Measurements from ENCODE around the gene SUPT3H. TPM values are rescaled to one million over a fixed set of nuclear protein-coding genes. Genes with fewer than 3 reads are reported as not detected.
"Not testable (repeated sequence)": the region's sequence is repeated elsewhere in the genome, so short reads cannot be mapped to it uniquely, and the experiment has no call there.

Gene SUPT3H
- total and polyA plus RNA-seq, 2 donors from 2014 or later = 10.1 to 12.5 TPM

- intact Hi-C loops (cut with DNase I) = no loop called here
- no peaks in the 10 kb centered on the region for H3K9me3 ChIP-seq (ENCODE audit: control insufficient read depth in 2 of 3, insufficient read depth in 1 of 3, low read length in 3 of 3)
- H3K27ac ChIP-seq (ENCODE audit: low read depth in 2 of 2, low read length in 2 of 2) = no peak overlapping the region
- TF ChIP-seq, protein P1, sequence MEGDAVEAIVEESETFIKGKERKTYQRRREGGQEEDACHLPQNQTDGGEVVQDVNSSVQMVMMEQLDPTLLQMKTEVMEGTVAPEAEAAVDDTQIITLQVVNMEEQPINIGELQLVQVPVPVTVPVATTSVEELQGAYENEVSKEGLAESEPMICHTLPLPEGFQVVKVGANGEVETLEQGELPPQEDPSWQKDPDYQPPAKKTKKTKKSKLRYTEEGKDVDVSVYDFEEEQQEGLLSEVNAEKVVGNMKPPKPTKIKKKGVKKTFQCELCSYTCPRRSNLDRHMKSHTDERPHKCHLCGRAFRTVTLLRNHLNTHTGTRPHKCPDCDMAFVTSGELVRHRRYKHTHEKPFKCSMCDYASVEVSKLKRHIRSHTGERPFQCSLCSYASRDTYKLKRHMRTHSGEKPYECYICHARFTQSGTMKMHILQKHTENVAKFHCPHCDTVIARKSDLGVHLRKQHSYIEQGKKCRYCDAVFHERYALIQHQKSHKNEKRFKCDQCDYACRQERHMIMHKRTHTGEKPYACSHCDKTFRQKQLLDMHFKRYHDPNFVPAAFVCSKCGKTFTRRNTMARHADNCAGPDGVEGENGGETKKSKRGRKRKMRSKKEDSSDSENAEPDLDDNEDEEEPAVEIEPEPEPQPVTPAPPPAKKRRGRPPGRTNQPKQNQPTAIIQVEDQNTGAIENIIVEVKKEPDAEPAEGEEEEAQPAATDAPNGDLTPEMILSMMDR (IDR thresholded peaks at IDR 0.05; ENCODE audit: borderline replicate concordance, extremely low read depth, insufficient read depth) = no peak
- no peaks in the 10 kb centered on the region for H3K36me3 ChIP-seq (ENCODE audit: control insufficient read depth in 2 of 3, insufficient read depth in 3 of 3, low read length in 3 of 3)
- H3K4me3 ChIP-seq (ENCODE audit: low read length in 3 of 3) = no peak overlapping the region
- no peaks in the 10 kb centered on the region for H3K27me3 ChIP-seq (ENCODE audit: control insufficient read depth, insufficient read depth, low read length)
- no peak overlapping the region for H3K9ac ChIP-seq (ENCODE audit: low read length in 3 of 3)
- DNase-seq = no peak
- FAIRE-seq = no peak
- no peaks in the 10 kb centered on the region for H3K4me1 ChIP-seq (ENCODE audit: control insufficient read depth in 2 of 3, insufficient read depth in 2 of 3, low read depth in 1 of 3, low read length in 3 of 3)
These were observed 99.4 kb downstream of the SUPT3H start for GRCh38 chr6:45278367-45278766.

DNA sequence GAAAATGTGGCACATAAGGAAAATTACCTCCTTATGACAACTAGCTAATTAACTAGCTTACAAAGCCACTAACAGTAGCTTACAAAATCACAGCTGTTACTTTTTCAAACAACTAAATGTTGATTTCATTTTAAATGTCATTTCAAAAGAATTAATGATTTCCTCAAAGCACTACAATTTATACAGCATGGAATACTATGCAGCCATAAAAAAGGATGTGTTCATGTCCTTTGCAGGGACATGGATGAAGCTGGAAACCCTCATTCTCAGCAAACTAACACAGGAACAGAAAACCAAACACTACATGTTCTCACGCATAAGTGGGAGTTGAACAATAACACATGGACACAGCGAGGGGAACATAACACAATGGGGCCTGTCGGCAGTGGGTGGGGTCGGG lies 100.0 kb downstream of the SUPT3H start:
- H3K27ac ChIP-seq (ENCODE audit: low read depth in 2 of 2, low read length in 2 of 2); H3K4me1 ChIP-seq (ENCODE audit: control insufficient read depth in 2 of 3, insufficient read depth in 2 of 3, low read depth in 1 of 3, low read length in 3 of 3); DNase-seq; H3K9me3 ChIP-seq (ENCODE audit: control insufficient read depth in 2 of 3, insufficient read depth in 1 of 3, low read length in 3 of 3); FAIRE-seq; H3K4me3 ChIP-seq (ENCODE audit: low read length in 3 of 3); H3K36me3 ChIP-seq (ENCODE audit: control insufficient read depth in 2 of 3, insufficient read depth in 3 of 3, low read length in 3 of 3); H3K9ac ChIP-seq (ENCODE audit: low read length in 3 of 3); H3K27me3 ChIP-seq (ENCODE audit: control insufficient read depth, insufficient read depth, low read length); intact Hi-C loops (cut with DNase I): not testable (repeated sequence)

DNA sequence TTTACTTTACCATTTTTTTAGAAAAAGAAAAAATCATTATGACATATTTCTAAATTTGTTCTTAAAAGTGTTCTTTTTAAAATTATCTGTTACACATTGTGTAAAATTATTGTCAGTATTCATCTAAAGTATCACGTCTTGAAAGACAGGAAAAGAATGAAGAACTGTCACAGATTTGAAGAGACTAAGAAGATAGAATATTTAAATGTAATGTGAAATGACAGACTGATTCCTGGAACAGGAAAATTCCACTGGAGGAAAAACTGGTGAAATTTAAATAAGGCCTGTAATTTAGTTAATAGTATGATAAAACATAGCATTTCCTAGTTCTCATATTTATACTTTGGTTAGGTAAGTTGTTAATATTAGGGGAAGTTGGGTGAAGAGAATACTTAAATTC lies 102.4 kb downstream of the SUPT3H start:
- DNase-seq = no peak

DNA sequence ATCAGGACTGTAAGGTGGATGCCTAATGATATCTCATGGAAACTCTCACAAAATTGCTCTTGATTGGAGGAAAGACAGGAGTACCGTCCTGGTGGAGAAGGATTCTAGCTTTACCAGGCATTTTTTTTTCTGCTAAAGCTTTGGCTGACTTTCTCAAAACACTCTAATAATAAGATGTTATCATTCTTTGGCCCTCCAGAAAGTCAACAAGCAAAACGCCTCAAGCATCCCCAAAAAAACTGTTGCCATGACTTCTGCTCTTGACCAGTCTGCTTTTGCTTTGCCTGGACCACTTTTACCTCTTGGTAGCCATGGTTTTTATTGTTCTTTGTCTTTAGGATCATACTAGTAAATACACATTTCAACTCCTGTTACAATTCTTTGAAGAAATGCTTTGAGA lies 105.1 kb downstream of the SUPT3H start:
- H3K4me1 ChIP-seq (ENCODE audit: control insufficient read depth in 2 of 3, insufficient read depth in 2 of 3, low read depth in 1 of 3, low read length in 3 of 3) = no peaks in the 10 kb centered on the region
- TF ChIP-seq, protein P1 (IDR thresholded peaks at IDR 0.05; ENCODE audit: borderline replicate concordance, extremely low read depth, insufficient read depth) = no peak
- no peak overlapping the region for H3K9ac ChIP-seq (ENCODE audit: low read length in 3 of 3)
- no peaks in the 10 kb centered on the region for H3K36me3 ChIP-seq (ENCODE audit: control insufficient read depth in 2 of 3, insufficient read depth in 3 of 3, low read length in 3 of 3)
- no peaks in the 10 kb centered on the region for H3K9me3 ChIP-seq (ENCODE audit: control insufficient read depth in 2 of 3, insufficient read depth in 1 of 3, low read length in 3 of 3)
- no peak overlapping the region for H3K4me3 ChIP-seq (ENCODE audit: low read length in 3 of 3)
- H3K27ac ChIP-seq (ENCODE audit: low read depth in 2 of 2, low read length in 2 of 2) = no peak overlapping the region
- intact Hi-C loops (cut with DNase I) = no loop called here
- no peak for FAIRE-seq
- H3K27me3 ChIP-seq (ENCODE audit: control insufficient read depth, insufficient read depth, low read length) = no peaks in the 10 kb centered on the region
- DNase-seq = no peak

More for the DNA sequence above, 102.4 kb downstream of the SUPT3H start:
- H3K9ac ChIP-seq (ENCODE audit: low read length in 3 of 3) = no peak overlapping the region
- H3K4me3 ChIP-seq (ENCODE audit: low read length in 3 of 3) = no peak overlapping the region
- FAIRE-seq = no peak
- TF ChIP-seq, protein P1 (IDR thresholded peaks at IDR 0.05; ENCODE audit: borderline replicate concordance, extremely low read depth, insufficient read depth) = no peak
- no peaks in the 10 kb centered on the region for H3K9me3 ChIP-seq (ENCODE audit: control insufficient read depth in 2 of 3, insufficient read depth in 1 of 3, low read length in 3 of 3)
- intact Hi-C loops (cut with DNase I) = no loop called here
- H3K4me1 ChIP-seq (ENCODE audit: control insufficient read depth in 2 of 3, insufficient read depth in 2 of 3, low read depth in 1 of 3, low read length in 3 of 3) = no peaks in the 10 kb centered on the region
- no peak overlapping the region for H3K27ac ChIP-seq (ENCODE audit: low read depth in 2 of 2, low read length in 2 of 2)
- no peaks in the 10 kb centered on the region for H3K36me3 ChIP-seq (ENCODE audit: control insufficient read depth in 2 of 3, insufficient read depth in 3 of 3, low read length in 3 of 3)
- no peaks in the 10 kb centered on the region for H3K27me3 ChIP-seq (ENCODE audit: control insufficient read depth, insufficient read depth, low read length)
